PC-9 (cell line): ENCODE results near the gene IL4I1. TPM values are rescaled to one million over a fixed set of nuclear protein-coding genes. Genes with fewer than 3 reads are reported as not detected.

Source experiments
- BruUV-seq: library from RNA; stranded (reverse); fragments of 400-500 nt; replicated peaks from 2 replicates; lab custom pipeline; 2021; lab: Mats Ljungman, UMichigan
- CTCF ChIA-PET: fragments of 300-600 bp; sonication (Branson Sonifier 250); formaldehyde crosslinking; loops from one replicate; lab custom pipeline; 2022; ENCODE audit warnings: antibody characterized with exemption; lab: Charles Lee
- POLR2A ChIA-PET: fragments of 300-600 bp; sonication (Branson Sonifier 250); formaldehyde crosslinking; loops from one replicate; lab custom pipeline; 2022; ENCODE audit warnings: antibody characterized with exemption; ENCODE audit not compliant: unreplicated experiment; lab: Charles Lee
- DNase-seq, 2 experiments: peaks; one replicate each; pipeline versions ENCODE4 v3.0.0 to v3.0.0-alpha.2; 2015 to 2022; ENCODE audit warnings: mixed read lengths in 1 of 2
- H2AFZ ChIP-seq: fragments of 200-600 bp; sonication (generic); 2 replicates; pipeline ENCODE4 v1.8.1; 2017; ENCODE audit warnings: antibody characterized with exemption
- H3F3A ChIP-seq: fragments of 200-600 bp; sonication (generic); 2 replicates; pipeline ENCODE4 v1.8.1; 2017; ENCODE audit warnings: antibody characterized with exemption, mild to moderate bottlenecking, low read depth; ENCODE audit not compliant: insufficient read depth
- H3K27ac ChIP-seq: fragments of 200-600 bp; sonication (generic); 2 replicates; pipeline ENCODE4 v1.6.1; 2016; ENCODE audit warnings: mixed run types
- H3K27me3 ChIP-seq: fragments of 200-600 bp; sonication (generic); 2 replicates; pipeline ENCODE4 v1.6.1; 2016; ENCODE audit warnings: low read depth, mixed run types; ENCODE audit not compliant: insufficient read depth
- H3K36me3 ChIP-seq: fragments of 200-600 bp; sonication (generic); 2 replicates; pipeline ENCODE4 v1.6.1; 2016; ENCODE audit warnings: low read depth, mixed run types
- H3K4me1 ChIP-seq: fragments of 200-600 bp; sonication (generic); replicated peaks from 2 replicates; pipeline ENCODE4 v1.6.1; 2016; ENCODE audit warnings: mixed run types; ENCODE audit not compliant: insufficient read depth
- H3K4me2 ChIP-seq: fragments of 200-600 bp; sonication (generic); 2 replicates; pipeline ENCODE4 v1.6.1; 2017; ENCODE audit warnings: mixed run types
- H3K4me3 ChIP-seq: fragments of 200-600 bp; sonication (generic); 2 replicates; pipeline ENCODE4 v1.6.1; 2016; ENCODE audit warnings: mixed run types
- H3K79me2 ChIP-seq: fragments of 200-600 bp; sonication (generic); 2 replicates; pipeline ENCODE4 v1.6.1; 2017; ENCODE audit warnings: low read depth, mixed run types
- H3K9me2 ChIP-seq: fragments of 200-600 bp; sonication (generic); 2 replicates; pipeline ENCODE4 v1.8.1; 2017; ENCODE audit warnings: mild to moderate bottlenecking; ENCODE audit not compliant: insufficient read depth
- H3K9me3 ChIP-seq: fragments of 200-600 bp; sonication (generic); 2 replicates; pipeline ENCODE4 v1.8.1; 2016; ENCODE audit warnings: low read depth; ENCODE audit not compliant: insufficient read depth
- H4K20me1 ChIP-seq: fragments of 200-600 bp; sonication (generic); 2 replicates; pipeline ENCODE4 v1.8.1; 2017; ENCODE audit not compliant: insufficient read depth
- CTCF ChIP-seq: fragments of 200-600 bp; sonication (generic); conservative IDR thresholded peaks from 2 replicates; pipeline ENCODE4 v1.6.1; 2017; ENCODE audit warnings: mixed run types, antibody characterized with exemption, mild to moderate bottlenecking, moderate library complexity
- EZH2 ChIP-seq: fragments of 200-600 bp; sonication (generic); IDR thresholded peaks from 2 replicates; pipeline ENCODE4 v1.8.0; 2017; ENCODE audit warnings: antibody characterized with exemption, low read depth
- intact Hi-C: fragments of 100-400 bp; cut with micrococcal nuclease; formaldehyde crosslinking; loops from one replicate; pipeline ENCODE4 v1.10.0; 2022; ENCODE audit not compliant: unreplicated experiment
- microRNA-seq: library from miRNA; unstranded; fragments of <30 nt; microRNA quantifications from one replicate; pipeline ENCODE4 v1.2.0, GENCODE V29; 2021; ENCODE audit warnings: borderline number of aligned reads, borderline replicate concordance
- total RNA-seq: library from RNA; stranded (reverse); gene quantifications from 2 replicates; pipeline ENCODE4 v1.2.3, GENCODE V29; 2021

IL4I1 gene
- total RNA-seq, 1 experiment from 2014 or later = not detected

GRCh38 chr19:49840321-49840720, 56.4 kb downstream of the IL4I1 start:
- POLR2A ChIA-PET = no interaction called here
- no TSS peak for BruUV-seq
- TF ChIP-seq EZH2 (no peak), CTCF (no peak)

GRCh38 chr19:49839713-49840112, 57.0 kb downstream of the IL4I1 start:
- TF ChIP-seq CTCF = no peak
- no peak for TF ChIP-seq EZH2
- POLR2A ChIA-PET = no interaction called here

More at GRCh38 chr19:49840321-49840720, 56.4 kb downstream of the IL4I1 start:
- no peaks in the 10 kb centered on the region for H3K9me3 ChIP-seq
- no peak overlapping the region for H3K4me3 ChIP-seq
- intact Hi-C loops = no loop called here
- no peak overlapping the region for H2AFZ ChIP-seq
- no peaks in the 10 kb centered on the region for H3K9me2 ChIP-seq
- H3K4me2 ChIP-seq = no peak overlapping the region
- DNase-seq = no peak
- peaks cover 21% of the 10 kb centered on the region for H3F3A ChIP-seq
- H4K20me1 ChIP-seq = peaks cover 11% of the 10 kb centered on the region; the same call in 1 of the 2 replicates
- CTCF ChIA-PET = interaction anchor here (0.6 kb wide), 1 partner anchor 10 kb away, joined by 6 read pairs; no protein-coding TSS in a partner anchor
- H3K79me2 ChIP-seq = no peaks in the 10 kb centered on the region
- peaks cover 19% of the 10 kb centered on the region for H3K36me3 ChIP-seq
- H3K4me1 ChIP-seq = no peaks in the 10 kb centered on the region
- H3K27me3 ChIP-seq = no peaks in the 10 kb centered on the region
- no peak overlapping the region for H3K27ac ChIP-seq

More at GRCh38 chr19:49839713-49840112, 57.0 kb downstream of the IL4I1 start:
- no peak overlapping the region for H3K4me2 ChIP-seq
- peaks cover 21% of the 10 kb centered on the region for H3F3A ChIP-seq
- H3K36me3 ChIP-seq = peaks cover 19% of the 10 kb centered on the region
- no peak overlapping the region for H3K27ac ChIP-seq
- intact Hi-C loops = no loop called here
- H3K27me3 ChIP-seq = no peaks in the 10 kb centered on the region
- DNase-seq = no peak
- H2AFZ ChIP-seq = no peak overlapping the region
- no TSS peak for BruUV-seq
- no peak overlapping the region for H3K4me3 ChIP-seq
- no peaks in the 10 kb centered on the region for H3K9me2 ChIP-seq
- peaks cover 11% of the 10 kb centered on the region; the same call in 1 of the 2 replicates for H4K20me1 ChIP-seq
- H3K79me2 ChIP-seq = no peaks in the 10 kb centered on the region
- CTCF ChIA-PET = no interaction called here
- no peaks in the 10 kb centered on the region for H3K9me3 ChIP-seq
- H3K4me1 ChIP-seq = no peaks in the 10 kb centered on the region

Small RNAs within 50 kb of the gene (microRNA-seq; reads per million reads assigned to microRNA genes)
- 2.0 reads per million for gene MIR4749
- 3.4 reads per million for gene MIR4750

Other genes starting within 250 kb of the IL4I1 start
- 181 and 220 TPM in 2 replicates for gene IRF3, start 231.0 kb downstream of the IL4I1 start, total RNA-seq
- 80.3 and 84.8 TPM in 2 replicates for gene BCL2L12, start 231.0 kb downstream of the IL4I1 start, total RNA-seq
- gene PRMT1, start 219.6 kb downstream of the IL4I1 start, total RNA-seq = 228 and 261 TPM in 2 replicates
- 9.5 and 14.2 TPM in 2 replicates for gene ADM5, start 207.3 kb downstream of the IL4I1 start, total RNA-seq
- 1.7 and 2.1 TPM in 2 replicates for gene CPT1C, start 205.8 kb downstream of the IL4I1 start, total RNA-seq
- not detected in 2 replicates for gene TSKS, start 133.6 kb downstream of the IL4I1 start, total RNA-seq
- gene AP2A1, start 129.9 kb downstream of the IL4I1 start, total RNA-seq = 91.8 and 95.1 TPM in 2 replicates
- gene FUZ, start 83.6 kb downstream of the IL4I1 start, total RNA-seq = 50.0 and 60.4 TPM in 2 replicates
- gene MED25, start 78.6 kb downstream of the IL4I1 start, total RNA-seq = 92.2 and 99.6 TPM in 2 replicates
- gene PTOV1, start 45.7 kb downstream of the IL4I1 start, total RNA-seq = 151 and 155 TPM in 2 replicates
- gene PNKP, start 29.3 kb downstream of the IL4I1 start, total RNA-seq = 82.7 and 85.6 TPM in 2 replicates
- 109 and 143 TPM in 2 replicates for gene AKT1S1, start 19.5 kb downstream of the IL4I1 start, total RNA-seq
- gene TBC1D17, start 19.2 kb downstream of the IL4I1 start, total RNA-seq = 52.1 and 62.3 TPM in 2 replicates
- gene ATF5, start 32.3 kb upstream of the IL4I1 start, total RNA-seq = 15.3 and 19.2 TPM in 2 replicates
- 66.8 and 101 TPM in 2 replicates for gene NUP62, start 32.6 kb upstream of the IL4I1 start, total RNA-seq
- not detected in 2 replicates for gene SIGLEC11, start 64.3 kb upstream of the IL4I1 start, total RNA-seq
- gene VRK3, start 128.5 kb upstream of the IL4I1 start, total RNA-seq = 53.3 and 62.5 TPM in 2 replicates
- 13.9 and 14.0 TPM in 2 replicates for gene ZNF473, start 129.1 kb upstream of the IL4I1 start, total RNA-seq